Measurements from ENCODE around the gene PLAAT4.

DNA sequence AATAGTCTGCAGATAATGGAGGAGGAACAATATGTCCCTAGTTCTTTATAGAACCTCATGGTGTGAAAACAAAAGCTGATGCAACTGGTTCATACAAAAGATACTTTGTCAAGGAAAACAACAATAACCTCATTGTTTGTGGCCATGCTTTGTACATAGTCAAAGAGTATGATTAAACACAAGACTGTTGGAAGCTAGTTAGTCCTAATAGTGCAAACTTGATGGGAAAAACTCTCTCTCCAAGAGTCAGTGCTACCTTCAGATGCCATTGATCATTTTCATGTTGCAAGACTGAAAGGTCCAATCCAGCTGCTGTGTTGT lies 46.7 kb downstream of the PLAAT4 start:
- TF ChIP-seq POLR2A (IDR thresholded peaks at IDR 0.05) (no peak), CTCF (IDR thresholded peaks at IDR 0.05) (no peak)

All from ovary (tissue), 3 donors.